Aorta (tissue), 5 donors: Measurements from ENCODE around the gene CCDC178. TPM values are rescaled to one million over a fixed set of nuclear protein-coding genes. Genes with fewer than 3 reads are reported as not detected.
"Not testable (repeated sequence)": the region's sequence is repeated elsewhere in the genome, so short reads cannot be mapped to it uniquely, and the experiment has no call there.

Experiments
- ATAC-seq: fragments of 200-7000 bp; cut with Tn5 transposase; one replicate; pipeline ENCODE4 v1.9.1; 2022; ENCODE audit warnings: moderate library complexity; ENCODE audit not compliant: low FRiP score
- DNase-seq, 2 donors: peaks; one replicate each; pipeline ENCODE4 v3.0.0-alpha.2; 2020
- H3K27ac ChIP-seq, 2 donors: one replicate each; pipeline ENCODE4 v1.5.1; 2013; ENCODE audit warnings: low read length in 2 of 2, mild to moderate bottlenecking in 2 of 2, moderate library complexity in 2 of 2, control low read depth in 1 of 2, inconsistent platforms in 1 of 2, low read depth in 1 of 2
- H3K27me3 ChIP-seq, 2 donors: one replicate each; pipeline ENCODE4 v1.6.1; 2013; ENCODE audit warnings: control low read depth in 1 of 2, low read length in 1 of 2, mild to moderate bottlenecking in 1 of 2, moderate library complexity in 1 of 2; ENCODE audit not compliant: insufficient read depth in 2 of 2, control insufficient read depth in 1 of 2
- H3K36me3 ChIP-seq, 2 donors: one replicate each; pipeline ENCODE4 v1.6.1; 2013; ENCODE audit warnings: control low read depth in 1 of 2, low read length in 1 of 2, mild to moderate bottlenecking in 1 of 2; ENCODE audit not compliant: insufficient read depth in 2 of 2, control insufficient read depth in 1 of 2
- H3K4me1 ChIP-seq, 2 donors: one replicate each; pipeline ENCODE4 v1.6.1; 2013; ENCODE audit warnings: low read length in 2 of 2, control low read depth in 1 of 2, mild to moderate bottlenecking in 1 of 2, moderate library complexity in 1 of 2; ENCODE audit not compliant: insufficient read depth in 2 of 2, control insufficient read depth in 1 of 2
- H3K4me3 ChIP-seq, 2 donors: one replicate each; pipeline ENCODE4 v1.5.1; 2013; ENCODE audit warnings: low read length in 2 of 2, control low read depth in 1 of 2, mild to moderate bottlenecking in 1 of 2
- H3K9me3 ChIP-seq: one replicate; pipeline ENCODE4 v1.6.1; 2013; ENCODE audit warnings: mild to moderate bottlenecking, low read length; ENCODE audit not compliant: control insufficient read depth
- WGBS, 2 donors: extraction: QIAGEN DNeasy Blood & Tissue Kit; methylation state at CpG; one replicate each; pipeline ENCODE4 v1.1.7; 2013; 5-methylcytosine and 5-hydroxymethylcytosine counted together
- intact Hi-C, 2 donors: fragments of 100-400 bp; cut with DNase I; formaldehyde crosslinking; loops; one replicate each; pipeline versions ENCODE4 v1.14.2 to v1.15.0; 2022
- polyA plus RNA-seq, 2 donors: library from polyadenylated mRNA; stranded (reverse); fragments of 200-250 nt; gene quantifications; one replicate each; pipeline ENCODE4 v1.2.3, GENCODE V29; 2013
- total RNA-seq, 2 donors: library from RNA; stranded (reverse); fragmentation: NEBNext Ultra II Directional; extraction: Animal tissue kit (Norgen Biotek cat#: 25700); gene quantifications; one replicate each; pipeline ENCODE4 v1.2.1, GENCODE V29; 2021
- donor health status: healthy with polysubstance abuse.
- donor health status: Bipolar disorder and iron deficiency.
- donor health status: DM: no; HTN: no; CAD: no.
- donor health status: DM: no; HTN: no; CAD: no.
- donor health status: DM: yes; HTN: yes; CAD: no.

Gene CCDC178
- total and polyA plus RNA-seq, 4 donors = 0.42 to 1.9 TPM; not detected in 2

GRCh38 chr18:33446604-33447003, 6.1 kb upstream of the CCDC178 start:
- DNase-seq (no peak), ATAC-seq (no peak)
- 11 to 31% methylated on average over 1 of the region's 1 CpG for WGBS, 2 donors
- Histone ChIP-seq H3K4me1 (no peaks in the 10 kb centered on the region), H3K9me3 (no peaks in the 10 kb centered on the region), H3K27ac (no peak overlapping the region), H3K27me3 (no peaks in the 10 kb centered on the region), H3K36me3 (no peaks in the 10 kb centered on the region), H3K4me3 (no peak overlapping the region)
- intact Hi-C loops = no loop called here

DNA sequence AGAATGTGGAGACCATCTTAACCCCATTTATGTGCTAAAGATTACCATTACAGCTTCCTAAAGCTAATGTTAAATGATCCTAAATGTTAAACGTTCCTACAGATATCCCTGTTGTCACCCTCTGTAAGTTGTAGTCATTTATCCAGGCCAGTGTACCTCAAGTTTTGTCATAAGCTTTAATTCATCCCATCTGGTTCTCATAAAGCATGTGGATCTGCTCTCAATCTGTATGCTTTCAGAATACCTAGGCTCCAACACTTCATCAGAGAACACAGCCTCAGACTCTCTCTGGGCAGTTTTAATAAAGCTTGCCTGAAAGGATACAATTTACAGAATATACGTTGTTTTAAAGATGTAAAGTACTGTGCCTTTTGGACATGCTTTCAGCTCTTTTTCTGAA, 4.2 kb upstream of the CCDC178 start:
- ATAC-seq (no peak), DNase-seq (no peak)
- H3K27ac ChIP-seq = no peak overlapping the region
- no peaks in the 10 kb centered on the region for H3K9me3 ChIP-seq
- intact Hi-C loops = no loop called here
- no peaks in the 10 kb centered on the region for H3K36me3 ChIP-seq
- no peak overlapping the region for H3K4me3 ChIP-seq
- no peaks in the 10 kb centered on the region for H3K27me3 ChIP-seq
- WGBS, 2 donors = 26 to 33% methylated on average over 2 of the region's 2 CpGs
- peaks cover 0 to under 1% of the 10 kb centered on the region in 2 donors for H3K4me1 ChIP-seq

- ATAC-seq (no peak), DNase-seq (no peak)
- H3K27ac ChIP-seq = no peak overlapping the region
- no peaks in the 10 kb centered on the region for H3K4me1 ChIP-seq
- WGBS, 2 donors = 16 to 27% methylated on average over 1 of the region's 1 CpG
- H3K27me3 ChIP-seq = peaks cover 0 to 1% of the 10 kb centered on the region in 2 donors
- H3K4me3 ChIP-seq = no peak overlapping the region
- intact Hi-C loops = no loop called here
- H3K9me3 ChIP-seq = no peaks in the 10 kb centered on the region
- H3K36me3 ChIP-seq = no peaks in the 10 kb centered on the region
These were observed 7.7 kb downstream of the CCDC178 start for GRCh38 chr18:33432857-33433256.

DNA sequence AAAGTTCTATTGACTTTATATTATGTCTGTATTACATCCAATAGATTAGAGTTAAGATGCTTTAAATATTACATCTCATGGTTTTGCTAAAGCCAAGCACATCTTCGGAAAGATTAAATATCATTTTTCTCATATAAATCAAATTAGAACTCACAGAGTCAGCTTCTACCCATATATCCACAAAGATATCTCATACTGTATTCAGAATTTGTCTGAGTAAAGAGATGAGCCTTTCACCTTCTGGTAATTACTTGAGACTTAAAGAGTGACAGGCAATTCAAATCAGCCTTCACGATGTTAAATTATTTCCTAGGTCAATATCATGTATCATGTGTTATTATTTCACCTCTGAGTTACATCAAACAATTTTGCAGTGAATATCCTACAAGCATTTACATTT, 13.0 kb downstream of the CCDC178 start:
- Histone ChIP-seq H3K27me3 (no peaks in the 10 kb centered on the region), H3K4me1 (no peaks in the 10 kb centered on the region), H3K9me3 (no peaks in the 10 kb centered on the region), H3K36me3 (no peaks in the 10 kb centered on the region), H3K27ac (no peak overlapping the region), H3K4me3 (no peak overlapping the region)
- intact Hi-C loops = no loop called here
- ATAC-seq (no peak), DNase-seq (no peak)
- 54 to 63% methylated on average over 2 of the region's 2 CpGs for WGBS, 2 donors

GRCh38 chr18:33424266-33424946, 16.1 kb downstream of the CCDC178 start:
- no peak overlapping the region for H3K4me3 ChIP-seq
- no peaks in the 10 kb centered on the region for H3K36me3 ChIP-seq
- no peak for DNase-seq
- no peak overlapping the region for H3K27ac ChIP-seq
- intact Hi-C loops = no loop called here
- no peaks in the 10 kb centered on the region for H3K4me1 ChIP-seq
- H3K27me3 ChIP-seq = no peaks in the 10 kb centered on the region
- no peaks in the 10 kb centered on the region for H3K9me3 ChIP-seq
- ATAC-seq = no peak
- 70 to 73% methylated on average over 14 of the region's 14 CpGs for WGBS, 2 donors

GRCh38 chr18:33421225-33421624, 19.3 kb downstream of the CCDC178 start:
- ATAC-seq (no peak), DNase-seq (no peak)
- H3K4me1 ChIP-seq = no peaks in the 10 kb centered on the region
- WGBS, 2 donors = 40 to 61% methylated on average over 1 of the region's 1 CpG
- H3K27ac ChIP-seq = no peak overlapping the region
- H3K4me3 ChIP-seq = no peak overlapping the region
- H3K9me3 ChIP-seq = no peaks in the 10 kb centered on the region
- no peaks in the 10 kb centered on the region for H3K36me3 ChIP-seq
- H3K27me3 ChIP-seq = no peaks in the 10 kb centered on the region
- intact Hi-C loops = no loop called here

DNA sequence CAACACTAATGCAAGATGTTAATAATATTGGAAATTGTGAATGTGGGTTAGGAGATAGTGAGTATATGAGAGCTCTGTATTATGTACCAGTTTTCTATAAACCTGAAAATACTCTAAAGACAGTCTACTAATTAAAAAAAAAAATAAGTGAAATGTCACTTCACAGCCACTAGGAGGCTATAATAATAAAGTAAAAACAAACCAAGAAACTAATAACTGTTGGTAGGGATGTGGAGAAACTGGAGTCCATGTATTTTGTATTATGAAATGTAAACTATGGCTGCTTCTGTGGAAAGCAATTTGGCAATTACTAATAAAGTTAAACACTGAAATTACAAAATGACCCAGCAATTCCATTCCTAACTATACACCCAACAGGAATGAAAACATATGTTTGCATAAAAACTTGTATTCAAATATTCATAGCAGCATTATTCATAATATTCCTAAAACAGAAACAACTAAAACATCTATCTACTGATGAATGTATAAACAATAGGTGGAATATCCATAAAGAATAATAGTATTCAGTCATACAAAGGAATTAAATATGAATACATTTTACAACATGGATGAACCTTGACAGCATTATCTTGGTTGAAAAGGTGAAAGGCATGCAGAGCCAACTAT, 36.2 kb downstream of the CCDC178 start:
- Histone ChIP-seq H3K4me1 (no peaks in the 10 kb centered on the region), H3K27me3 (no peaks in the 10 kb centered on the region), H3K4me3 (no peak overlapping the region), H3K36me3 (no peaks in the 10 kb centered on the region), H3K27ac (no peak overlapping the region), H3K9me3 (no peaks in the 10 kb centered on the region)
- intact Hi-C loops = no loop called here
- ATAC-seq (no peak), DNase-seq (no peak)

GRCh38 chr18:33398939-33399338, 41.6 kb downstream of the CCDC178 start:
- H3K27me3 ChIP-seq, H3K4me1 ChIP-seq, DNase-seq, H3K4me3 ChIP-seq, ATAC-seq, H3K27ac ChIP-seq, H3K9me3 ChIP-seq, intact Hi-C loops, H3K36me3 ChIP-seq: not testable (repeated sequence)
- 90 to 95% methylated on average over 8 of the region's 8 CpGs for WGBS, 2 donors

DNA sequence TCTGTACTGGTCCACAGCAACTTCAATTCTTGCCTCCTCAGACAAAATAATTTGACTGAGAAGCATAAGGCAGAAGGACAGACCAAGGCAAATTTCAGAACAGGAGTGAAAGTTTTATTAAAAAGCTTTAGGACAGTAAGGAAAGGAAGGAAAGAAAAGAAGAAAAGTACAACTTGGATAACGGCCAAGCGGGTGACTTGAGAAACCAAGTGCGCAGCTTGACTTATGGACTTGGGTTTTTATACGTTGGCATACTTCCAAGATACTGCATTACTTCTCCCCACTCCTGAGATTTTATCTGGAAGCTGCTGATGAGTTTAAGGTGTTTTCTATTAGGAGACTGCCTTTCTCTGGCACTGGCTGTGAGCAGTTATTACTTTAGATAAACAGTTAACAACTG, 64.7 kb downstream of the CCDC178 start:
- H3K36me3 ChIP-seq = no peaks in the 10 kb centered on the region

More for the DNA sequence above, 64.7 kb downstream of the CCDC178 start:
- no peak for ATAC-seq
- H3K4me1 ChIP-seq = peaks cover 0 to 3% of the 10 kb centered on the region in 2 donors
- H3K27me3 ChIP-seq = no peaks in the 10 kb centered on the region
- 32 to 47% methylated on average over 4 of the region's 4 CpGs for WGBS, 2 donors
- intact Hi-C loops = no loop called here
- no peak overlapping the region for H3K4me3 ChIP-seq
- H3K27ac ChIP-seq = no peak overlapping the region
- H3K9me3 ChIP-seq = peaks cover 4% of the 10 kb centered on the region
- no peak for DNase-seq
